Prostate gland (tissue), 2 donors: ENCODE measurements around the gene MARF1.
"Not testable (repeated sequence)": the region's sequence is repeated elsewhere in the genome, so short reads cannot be mapped to it uniquely, and the experiment has no call there.

Source experiments
- CTCF ChIP-seq, 4 experiments: fragments of 200-600 bp in 2 of 4; fragments of 450-650 bp in 2 of 4; sonication (generic) in 2 of 4; IDR thresholded peaks; 1 replicate in 3 of 4; 2 replicates in 1 of 4; pipeline ENCODE4 v1.5.1; 2016 to 2019; ENCODE audit warnings: antibody characterized with exemption in 4 of 4, mild to moderate bottlenecking in 2 of 4, moderate library complexity in 2 of 4
- POLR2A ChIP-seq: fragments of 450-650 bp; IDR thresholded peaks from one replicate; pipeline ENCODE4 v1.6.1; 2016; ENCODE audit warnings: antibody characterized with exemption, mild to moderate bottlenecking

DNA sequence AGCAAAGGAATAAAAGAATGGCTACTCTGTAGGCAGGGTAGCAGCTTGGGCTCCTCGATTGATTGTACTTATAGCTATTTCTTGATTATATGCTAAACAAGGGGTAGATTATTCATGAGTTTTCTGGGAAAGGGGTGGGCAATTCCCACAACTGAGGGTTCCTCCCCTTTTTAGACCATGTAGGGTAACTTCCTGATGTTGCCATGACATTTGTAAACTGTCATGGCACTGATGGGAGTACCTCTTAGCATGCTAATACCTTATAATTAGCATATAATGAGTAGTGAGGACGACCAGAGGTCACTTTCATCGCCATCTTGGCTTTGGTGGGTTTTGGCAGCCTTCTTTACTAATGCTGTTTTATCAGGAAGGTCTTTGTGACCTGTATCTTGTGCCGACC is 72.3 kb downstream of the MARF1 start:
- TF ChIP-seq CTCF (IDR thresholded peaks at IDR 0.05); POLR2A: not testable (repeated sequence)
